Stomach (tissue), 4 donors: Measurements from ENCODE around the gene SEMA3D.

ENCODE experiments used
- CTCF ChIP-seq, 7 experiments: fragments of 450-650 bp in 4 of 7; fragments of 200-600 bp in 3 of 7; sonication (generic) in 3 of 7; IDR thresholded peaks; one replicate each; pipeline ENCODE4 v1.5.1; 2016 to 2019; ENCODE audit warnings: antibody characterized with exemption in 7 of 7, control low read depth in 2 of 7, mild to moderate bottlenecking in 1 of 7
- EP300 ChIP-seq: sonication (generic); formaldehyde crosslinking; IDR thresholded peaks from one replicate; pipeline ENCODE4 v1.6.1; 2017; ENCODE audit warnings: antibody characterized with exemption
- POLR2A ChIP-seq, 4 donors: fragments of 450-650 bp; IDR thresholded peaks; one replicate each; pipeline ENCODE4 v1.6.1; 2016; ENCODE audit warnings: antibody characterized with exemption in 4 of 4, control low read depth in 2 of 4, mild to moderate bottlenecking in 1 of 4, moderate library complexity in 1 of 4
- POLR2AphosphoS5 ChIP-seq, 3 donors: sonication (generic); formaldehyde crosslinking; IDR thresholded peaks; one replicate each; pipeline ENCODE4 v1.6.1; 2016; ENCODE audit warnings: antibody characterized with exemption in 3 of 3

- TF ChIP-seq CTCF (IDR thresholded peaks at IDR 0.05) (no peak), POLR2A (IDR thresholded peaks at IDR 0.05) (no peak), POLR2AphosphoS5 (IDR thresholded peaks at IDR 0.05) (no peak), EP300 (no peak)
Measured at GRCh38 chr7:85104432-85105205, 82.2 kb downstream of the SEMA3D start.
